Mesenchymal stem cell (in vitro differentiated cells and primary cell): ENCODE data around the gene WNT6.

Experiments
- DNase-seq: peaks from one replicate; pipeline ENCODE4 v3.0.0-alpha.2; 2013
- H2AFZ ChIP-seq: one replicate; pipeline ENCODE4 v1.6.1; 2013; ENCODE audit warnings: low read depth, mild to moderate bottlenecking, control low read depth, inconsistent platforms, low read length, moderate library complexity
- H2AK5ac ChIP-seq: 2 replicates; pipeline ENCODE4 v1.6.1; 2013; ENCODE audit warnings: low read length, moderate library complexity, mild to moderate bottlenecking, inconsistent platforms; ENCODE audit not compliant: severe bottlenecking
- H2BK120ac ChIP-seq: one replicate; pipeline ENCODE4 v1.6.1; 2013; ENCODE audit warnings: low read depth, mild to moderate bottlenecking, inconsistent platforms, low read length, moderate library complexity
- H2BK12ac ChIP-seq, 2 experiments: one replicate each; pipeline ENCODE4 v1.6.1; 2013; ENCODE audit warnings: inconsistent platforms in 2 of 2, low read length in 2 of 2, mild to moderate bottlenecking in 2 of 2, moderate library complexity in 2 of 2, control low read depth in 1 of 2
- H2BK15ac ChIP-seq: one replicate; pipeline ENCODE4 v1.6.1; 2013; ENCODE audit warnings: mild to moderate bottlenecking, low read depth, inconsistent platforms; ENCODE audit not compliant: poor library complexity, severe bottlenecking
- H2BK5ac ChIP-seq: 2 replicates; pipeline ENCODE4 v1.6.1; 2013; ENCODE audit warnings: low read depth, mild to moderate bottlenecking, low read length, control low read depth, inconsistent platforms; ENCODE audit not compliant: poor library complexity, severe bottlenecking
- H3K14ac ChIP-seq, 2 experiments: one replicate each; pipeline ENCODE4 v1.6.1; 2013; ENCODE audit warnings: inconsistent platforms in 2 of 2, low read length in 2 of 2, control low read depth in 1 of 2, mild to moderate bottlenecking in 1 of 2, moderate library complexity in 1 of 2
- H3K18ac ChIP-seq, 2 experiments: one replicate each; pipeline ENCODE4 v1.6.1; 2013; ENCODE audit warnings: inconsistent platforms in 2 of 2, low read length in 2 of 2, control low read depth in 1 of 2, low read depth in 1 of 2, mild to moderate bottlenecking in 1 of 2
- H3K23ac ChIP-seq, 2 experiments: one replicate each; pipeline ENCODE4 v1.6.1; 2013; ENCODE audit warnings: inconsistent platforms in 2 of 2, low read length in 2 of 2, mild to moderate bottlenecking in 2 of 2, moderate library complexity in 2 of 2, control low read depth in 1 of 2
- H3K27ac ChIP-seq: 2 replicates; pipeline ENCODE4 v1.5.1; 2013; ENCODE audit warnings: mild to moderate bottlenecking, moderate library complexity, low read length, control low read depth, inconsistent platforms; ENCODE audit not compliant: poor library complexity, severe bottlenecking
- H3K27me3 ChIP-seq, 2 experiments: 2 replicates each; pipeline versions ENCODE4 v1.6.1 to v1.7.0; 2013; ENCODE audit warnings: low read length in 2 of 2, mild to moderate bottlenecking in 2 of 2, moderate library complexity in 2 of 2, control low read depth in 1 of 2, inconsistent platforms in 1 of 2; ENCODE audit not compliant: control insufficient read depth in 1 of 2, insufficient read depth in 1 of 2
- H3K36me3 ChIP-seq, 2 experiments: 2 replicates each; pipeline versions ENCODE4 v1.6.1 to v1.7.0; 2013; ENCODE audit warnings: low read length in 2 of 2, control low read depth in 1 of 2, inconsistent platforms in 1 of 2, low read depth in 1 of 2, mild to moderate bottlenecking in 1 of 2; ENCODE audit not compliant: insufficient read depth in 2 of 2, control insufficient read depth in 1 of 2
- H3K4ac ChIP-seq, 2 experiments: one replicate each; pipeline ENCODE4 v1.6.1; 2013; ENCODE audit warnings: inconsistent platforms in 2 of 2, low read length in 2 of 2, mild to moderate bottlenecking in 2 of 2, moderate library complexity in 2 of 2, control low read depth in 1 of 2, low read depth in 1 of 2
- H3K4me1 ChIP-seq: 2 replicates; pipeline ENCODE4 v1.6.1; 2013; ENCODE audit warnings: low read depth, low read length, control low read depth; ENCODE audit not compliant: control insufficient read depth, insufficient read depth
- H3K4me2 ChIP-seq: 2 replicates; pipeline ENCODE4 v1.6.1; 2013; ENCODE audit warnings: low read length, mild to moderate bottlenecking, inconsistent platforms; ENCODE audit not compliant: poor library complexity, severe bottlenecking
- H3K4me3 ChIP-seq, 2 experiments: 2 replicates each; pipeline versions ENCODE4 v1.5.1 to v1.7.0; 2013; ENCODE audit warnings: low read length in 2 of 2, mild to moderate bottlenecking in 2 of 2, control low read depth in 1 of 2, low read depth in 1 of 2; ENCODE audit not compliant: insufficient read depth in 1 of 2
- H3K79me1 ChIP-seq: replicated peaks from 2 replicates; pipeline ENCODE4 v1.6.1; 2013; ENCODE audit warnings: mild to moderate bottlenecking, control low read depth, low read length, inconsistent platforms; ENCODE audit not compliant: poor library complexity, severe bottlenecking
- H3K9ac ChIP-seq: 2 replicates; pipeline ENCODE4 v1.7.0; 2013; ENCODE audit warnings: mild to moderate bottlenecking, low read length, moderate library complexity
- H3K9me3 ChIP-seq: 2 replicates; pipeline ENCODE4 v1.7.0; 2013; ENCODE audit warnings: mild to moderate bottlenecking, low read length; ENCODE audit not compliant: control insufficient read depth
- H4K8ac ChIP-seq: one replicate; pipeline ENCODE4 v1.6.1; 2013; ENCODE audit warnings: inconsistent platforms, mild to moderate bottlenecking, low read length, moderate library complexity
- H4K91ac ChIP-seq: one replicate; pipeline ENCODE4 v1.6.1; 2013; ENCODE audit warnings: mild to moderate bottlenecking, low read length, inconsistent platforms
- WGBS: methylation state at CpG from one replicate; pipeline ENCODE4 v1.1.7; 2013; ENCODE audit warnings: mixed read lengths; 5-methylcytosine and 5-hydroxymethylcytosine counted together

WNT6 gene

GRCh38 chr2:218812861-218813260, 46.7 kb upstream of the WNT6 start:
- no peak overlapping the region for H4K91ac ChIP-seq
- H3K9me3 ChIP-seq: no peaks in the 10 kb centered on the region
- H3K4ac ChIP-seq: no peak overlapping the region
- no peak overlapping the region for H4K8ac ChIP-seq
- no peak overlapping the region for H2BK12ac ChIP-seq
- no peak overlapping the region for H3K9ac ChIP-seq
- no peak overlapping the region for H3K4me3 ChIP-seq
- H3K27ac ChIP-seq: no peak overlapping the region
- no peak overlapping the region for H2AFZ ChIP-seq
- no peak overlapping the region for H3K23ac ChIP-seq
- H3K27me3 ChIP-seq: peaks cover 0 to 25% of the 10 kb centered on the region in 2 experiments
- H3K4me2 ChIP-seq: no peak overlapping the region
- peaks cover 2% of the 10 kb centered on the region for H3K4me1 ChIP-seq
- no peak overlapping the region for H2AK5ac ChIP-seq
- no peak overlapping the region for H3K14ac ChIP-seq
- H2BK5ac ChIP-seq: no peak overlapping the region
- H3K79me1 ChIP-seq: peaks cover 11% of the 10 kb centered on the region
- no peak overlapping the region for H2BK120ac ChIP-seq
- peaks cover 31 to 55% of the 10 kb centered on the region in 2 experiments for H3K36me3 ChIP-seq
- no peak for DNase-seq
- H2BK15ac ChIP-seq: no peak overlapping the region
- H3K18ac ChIP-seq: no peak overlapping the region
- WGBS: 93% methylated on average over 4 of the region's 5 CpGs

DNA sequence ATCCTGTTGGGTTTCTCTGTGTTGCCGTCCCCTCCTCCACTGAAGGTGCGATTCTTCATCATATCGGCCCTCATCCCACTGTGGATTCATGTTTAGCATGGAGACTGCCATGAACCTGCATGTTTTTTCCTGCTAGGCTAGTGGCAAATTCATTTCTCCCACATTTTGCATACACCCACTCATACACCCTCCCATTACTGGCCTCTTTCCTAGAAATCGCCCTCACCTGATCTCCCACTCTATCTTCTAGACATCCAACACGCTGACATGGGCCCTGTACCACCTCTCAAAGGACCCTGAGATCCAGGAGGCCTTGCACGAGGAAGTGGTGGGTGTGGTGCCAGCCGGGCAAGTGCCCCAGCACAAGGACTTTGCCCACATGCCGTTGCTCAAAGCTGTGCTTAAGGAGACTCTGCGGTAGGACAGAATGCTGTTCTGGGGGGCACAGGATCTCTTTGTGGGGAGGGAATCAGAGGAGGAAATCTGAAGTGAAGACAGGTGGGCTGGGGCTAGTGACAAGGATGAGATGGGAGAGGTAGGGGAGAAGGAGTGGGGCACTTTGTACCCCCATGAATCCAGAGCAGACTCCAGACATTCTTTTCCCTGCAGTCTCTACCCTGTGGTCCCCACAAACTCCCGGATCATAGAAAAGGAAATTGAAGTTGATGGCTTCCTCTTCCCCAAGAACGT, 45.7 kb upstream of the WNT6 start:
- H4K91ac ChIP-seq: no peak overlapping the region
- no peak overlapping the region for H3K4ac ChIP-seq
- H3K27ac ChIP-seq: no peak overlapping the region
- no peak overlapping the region for H4K8ac ChIP-seq
- no peak overlapping the region for H2BK12ac ChIP-seq
- peaks cover 38 to 58% of the 10 kb centered on the region in 2 experiments for H3K36me3 ChIP-seq
- no peak overlapping the region for H2AK5ac ChIP-seq
- H3K4me1 ChIP-seq: peaks cover 2% of the 10 kb centered on the region
- WGBS: 90% methylated on average over 11 of the region's 11 CpGs
- H3K79me1 ChIP-seq: peaks cover 9% of the 10 kb centered on the region
- H3K23ac ChIP-seq: no peak overlapping the region
- H2BK15ac ChIP-seq: no peak overlapping the region
- peaks cover 0 to 24% of the 10 kb centered on the region in 2 experiments for H3K27me3 ChIP-seq
- H3K4me3 ChIP-seq: no peak overlapping the region
- no peak overlapping the region for H2BK5ac ChIP-seq
- no peaks in the 10 kb centered on the region for H3K9me3 ChIP-seq
- no peak for DNase-seq
- no peak overlapping the region for H3K14ac ChIP-seq
- no peak overlapping the region for H3K18ac ChIP-seq
- H3K9ac ChIP-seq: no peak overlapping the region
- H2AFZ ChIP-seq: no peak overlapping the region
- H2BK120ac ChIP-seq: no peak overlapping the region
- H3K4me2 ChIP-seq: no peak overlapping the region

- Histone ChIP-seq H3K9me3 (no peaks in the 10 kb centered on the region), H4K91ac (no peak overlapping the region), H4K8ac (no peak overlapping the region), H3K4ac (no peak overlapping the region), H3K4me3 (no peak overlapping the region), H2AK5ac (no peak overlapping the region), H3K36me3 (peaks cover 38 to 58% of the 10 kb centered on the region in 2 experiments), H3K4me1 (peaks cover 2% of the 10 kb centered on the region), H3K79me1 (peaks cover 6% of the 10 kb centered on the region), H2AFZ (no peak overlapping the region), H3K14ac (no peak overlapping the region), H3K9ac (no peak overlapping the region), H3K27me3 (peaks cover 0 to 17% of the 10 kb centered on the region in 2 experiments), H3K23ac (no peak overlapping the region), H3K18ac (no peak overlapping the region), H2BK5ac (no peak overlapping the region), H3K4me2 (no peak overlapping the region), H2BK12ac (no peak overlapping the region), H2BK120ac (no peak overlapping the region), H3K27ac (no peak overlapping the region), H2BK15ac (no peak overlapping the region)
- WGBS: 88% methylated on average over 7 of the region's 13 CpGs
- DNase-seq: no peak
These were observed 44.9 kb upstream of the WNT6 start for GRCh38 chr2:218814540-218815243.

DNA sequence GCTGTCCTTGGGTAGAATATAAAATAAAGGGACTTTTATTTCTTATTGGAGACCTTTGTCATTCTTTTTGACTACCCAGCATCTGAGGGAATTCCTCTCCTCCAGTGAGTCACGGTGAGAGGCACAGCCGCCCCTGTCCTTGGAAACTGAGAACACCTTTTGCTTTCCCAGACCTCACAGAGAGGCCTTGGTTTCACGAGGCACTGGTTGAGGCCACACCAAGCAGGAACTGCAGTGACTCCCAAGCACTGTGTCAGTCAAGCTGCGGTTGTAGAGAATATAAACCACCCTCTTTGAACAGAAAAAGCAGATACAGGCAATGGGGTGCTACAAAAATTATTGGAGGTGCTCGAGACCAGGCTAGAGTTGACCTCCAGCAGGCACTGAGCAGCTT, 44.4 kb upstream of the WNT6 start:
- peaks cover 2% of the 10 kb centered on the region for H3K4me1 ChIP-seq
- H3K18ac ChIP-seq: no peak overlapping the region
- no peak for DNase-seq
- H2AFZ ChIP-seq: no peak overlapping the region
- H2BK15ac ChIP-seq: no peak overlapping the region
- H4K91ac ChIP-seq: no peak overlapping the region
- H2AK5ac ChIP-seq: no peak overlapping the region
- H2BK5ac ChIP-seq: no peak overlapping the region
- WGBS: 86% methylated on average over 5 of the region's 5 CpGs
- H3K79me1 ChIP-seq: peaks cover 6% of the 10 kb centered on the region
- H3K4me3 ChIP-seq: no peak overlapping the region
- no peak overlapping the region for H3K27ac ChIP-seq
- no peaks in the 10 kb centered on the region for H3K9me3 ChIP-seq
- no peak overlapping the region for H3K9ac ChIP-seq
- no peak overlapping the region for H3K14ac ChIP-seq
- no peak overlapping the region for H4K8ac ChIP-seq
- no peak overlapping the region for H3K4me2 ChIP-seq
- no peak overlapping the region for H2BK12ac ChIP-seq
- no peak overlapping the region for H2BK120ac ChIP-seq
- H3K27me3 ChIP-seq: peaks cover 0 to 17% of the 10 kb centered on the region in 2 experiments
- no peak overlapping the region for H3K4ac ChIP-seq
- no peak overlapping the region for H3K23ac ChIP-seq
- peaks cover 38 to 57% of the 10 kb centered on the region in 2 experiments for H3K36me3 ChIP-seq
